Keratinocyte (primary cell): Measurements from ENCODE around the gene MKRN3. TPM values are rescaled to one million over a fixed set of nuclear protein-coding genes. Genes with fewer than 3 reads are reported as not detected.

Experiments
- DNase-seq: peaks from one replicate; pipeline ENCODE4 v3.0.0-alpha.2; 2011; ENCODE audit warnings: low read depth, missing footprints, low spot score
- FAIRE-seq: peaks from 2 replicates; lab custom pipeline; 2011; peaks lifted over from hg19 to GRCh38; lab: Jason Lieb, UNC
- H2AFZ ChIP-seq: 2 replicates; pipeline ENCODE4 v1.6.0; 2012; ENCODE audit warnings: low read length, control low read depth, inconsistent platforms; ENCODE audit not compliant: control insufficient read depth
- H3K27ac ChIP-seq: 2 replicates; pipeline ENCODE4 v1.5.1; 2011; ENCODE audit warnings: low read length; ENCODE audit not compliant: control insufficient read depth, insufficient read depth
- H3K27me3 ChIP-seq: 3 replicates; pipeline ENCODE4 v1.6.0; 2011; ENCODE audit warnings: low read length; ENCODE audit not compliant: control insufficient read depth, insufficient read depth; ENCODE audit errors: extremely low read depth
- H3K36me3 ChIP-seq, 2 experiments: 2 replicates in 1 of 2; 3 replicates in 1 of 2; pipeline ENCODE4 v1.5.1; 2011; ENCODE audit warnings: low read length in 2 of 2, mild to moderate bottlenecking in 1 of 2; ENCODE audit not compliant: control insufficient read depth in 2 of 2, insufficient read depth in 2 of 2; ENCODE audit errors: extremely low read depth in 1 of 2
- H3K4me1 ChIP-seq: 3 replicates; pipeline ENCODE4 v1.5.1; 2011; ENCODE audit warnings: low read length; ENCODE audit not compliant: control insufficient read depth, insufficient read depth; ENCODE audit errors: extremely low read depth
- H3K4me2 ChIP-seq: 3 replicates; pipeline ENCODE4 v1.6.0; 2011; ENCODE audit warnings: low read depth, low read length; ENCODE audit not compliant: control insufficient read depth, insufficient read depth; ENCODE audit errors: extremely low read depth
- H3K4me3 ChIP-seq, 3 experiments: fragments of 200-600 bp in 1 of 3; sonication (generic) in 1 of 3; 2 replicates in 2 of 3; 3 replicates in 1 of 3; pipeline ENCODE4 v1.5.1; 2011 to 2016; ENCODE audit warnings: low read length in 3 of 3, mild to moderate bottlenecking in 3 of 3, control low read depth in 2 of 3, inconsistent platforms in 1 of 3, low read depth in 1 of 3, mixed read lengths in 1 of 3, mixed run types in 1 of 3, moderate library complexity in 1 of 3; ENCODE audit not compliant: control insufficient read depth in 2 of 3, insufficient read depth in 2 of 3; ENCODE audit errors: extremely low read depth in 1 of 3
- H3K79me2 ChIP-seq: 2 replicates; pipeline ENCODE4 v1.6.0; 2012; ENCODE audit warnings: low read length; ENCODE audit not compliant: control insufficient read depth, insufficient read depth
- H3K9ac ChIP-seq: 3 replicates; pipeline ENCODE4 v1.6.0; 2011; ENCODE audit warnings: low read length; ENCODE audit not compliant: control insufficient read depth, insufficient read depth; ENCODE audit errors: extremely low read depth
- H3K9me1 ChIP-seq: 3 replicates; pipeline ENCODE4 v1.6.0; 2011; ENCODE audit warnings: low read length; ENCODE audit not compliant: control insufficient read depth, insufficient read depth; ENCODE audit errors: extremely low read depth
- H3K9me3 ChIP-seq: 2 replicates; pipeline ENCODE4 v1.5.1; 2012; ENCODE audit warnings: low read depth, low read length; ENCODE audit not compliant: control insufficient read depth
- H4K20me1 ChIP-seq: 3 replicates; pipeline ENCODE4 v1.6.0; 2011; ENCODE audit warnings: low read length; ENCODE audit not compliant: control insufficient read depth, insufficient read depth; ENCODE audit errors: extremely low read depth
- EZH2 ChIP-seq: IDR thresholded peaks from one replicate; pipeline ENCODE4 v1.6.1; 2012; ENCODE audit warnings: inconsistent platforms, mild to moderate bottlenecking, low read length, moderate library complexity
- dilution Hi-C: fragments of 300-500 bp; cut with MboI; formaldehyde crosslinking; loops from one replicate; pipeline ENCODE4 v1.7.0; 2020; ENCODE audit warnings: low sequenced_read_pairs; ENCODE audit not compliant: extremely low pct_ligation_motif_present
- polyA plus RNA-seq, 5 experiments: library from polyadenylated mRNA; depleted of rRNA in 3 of 5; stranded (reverse) in 3 of 5; stranded (forward) in 1 of 5; unstranded in 1 of 5; fragments of >200 nt; gene quantifications; 1 replicate in 1 of 5; 2 replicates in 3 of 5; 3 replicates in 1 of 5; pipeline versions ENCODE4 v1.2.1 to v1.2.3, GENCODE V29; 2011 to 2012; ENCODE audit warnings: missing spikeins in 2 of 5, low read depth in 1 of 5, low replicate concordance in 1 of 5
- TF ChIP-seq, protein P1 (sequence below), 3 experiments: IDR thresholded peaks in 1 of 3; conservative IDR thresholded peaks in 1 of 3; optimal IDR thresholded peaks in 1 of 3; 2 replicates in 2 of 3; 3 replicates in 1 of 3; pipeline versions ENCODE3 to v1.5.1; 2011; ENCODE audit warnings: low read length in 3 of 3, mild to moderate bottlenecking in 3 of 3, moderate library complexity in 2 of 3, control low read depth in 1 of 3, inconsistent platforms in 1 of 3; ENCODE audit not compliant: insufficient read depth in 2 of 3; ENCODE audit errors: extremely low read depth in 1 of 3

The MKRN3 gene
- polyA plus RNA-seq, 1 donor (not counting 4 experiments of a cell fraction or from before 2014, with no cell fraction given), result not detected

GRCh38 chr15:23532024-23532423, 33.5 kb upstream of the MKRN3 start:
- H3K79me2 ChIP-seq, result no peaks in the 10 kb centered on the region

GRCh38 chr15:23536659-23537058, 28.8 kb upstream of the MKRN3 start:
- no peak overlapping the region for H2AFZ ChIP-seq
- FAIRE-seq, result no peak
- no peaks in the 10 kb centered on the region for H3K9me3 ChIP-seq
- H3K4me3 ChIP-seq, result no peak overlapping the region
- no peaks in the 10 kb centered on the region for H3K9me1 ChIP-seq
- H3K9ac ChIP-seq, result no peak overlapping the region
- H3K27ac ChIP-seq, result no peak overlapping the region
- H3K27me3 ChIP-seq, result no peaks in the 10 kb centered on the region
- H3K79me2 ChIP-seq, result no peaks in the 10 kb centered on the region
- no peaks in the 10 kb centered on the region for H3K4me1 ChIP-seq
- dilution Hi-C loops, result no loop called here
- H4K20me1 ChIP-seq, result no peaks in the 10 kb centered on the region
- TF ChIP-seq, protein P1, sequence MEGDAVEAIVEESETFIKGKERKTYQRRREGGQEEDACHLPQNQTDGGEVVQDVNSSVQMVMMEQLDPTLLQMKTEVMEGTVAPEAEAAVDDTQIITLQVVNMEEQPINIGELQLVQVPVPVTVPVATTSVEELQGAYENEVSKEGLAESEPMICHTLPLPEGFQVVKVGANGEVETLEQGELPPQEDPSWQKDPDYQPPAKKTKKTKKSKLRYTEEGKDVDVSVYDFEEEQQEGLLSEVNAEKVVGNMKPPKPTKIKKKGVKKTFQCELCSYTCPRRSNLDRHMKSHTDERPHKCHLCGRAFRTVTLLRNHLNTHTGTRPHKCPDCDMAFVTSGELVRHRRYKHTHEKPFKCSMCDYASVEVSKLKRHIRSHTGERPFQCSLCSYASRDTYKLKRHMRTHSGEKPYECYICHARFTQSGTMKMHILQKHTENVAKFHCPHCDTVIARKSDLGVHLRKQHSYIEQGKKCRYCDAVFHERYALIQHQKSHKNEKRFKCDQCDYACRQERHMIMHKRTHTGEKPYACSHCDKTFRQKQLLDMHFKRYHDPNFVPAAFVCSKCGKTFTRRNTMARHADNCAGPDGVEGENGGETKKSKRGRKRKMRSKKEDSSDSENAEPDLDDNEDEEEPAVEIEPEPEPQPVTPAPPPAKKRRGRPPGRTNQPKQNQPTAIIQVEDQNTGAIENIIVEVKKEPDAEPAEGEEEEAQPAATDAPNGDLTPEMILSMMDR (optimal IDR thresholded peaks at IDR 0.05 in 1 of 3, IDR thresholded peaks at IDR 0.05 in 1 of 3, conservative IDR thresholded peaks at IDR 0.05 in 1 of 3; ENCODE audit: extremely low read depth in 1 of 3, insufficient read depth in 2 of 3, low read length in 3 of 3), result no peak
- TF ChIP-seq EZH2, result no peak
- DNase-seq, result no peak
- no peaks in the 10 kb centered on the region for H3K36me3 ChIP-seq
- no peak overlapping the region for H3K4me2 ChIP-seq

More at GRCh38 chr15:23532024-23532423, 33.5 kb upstream of the MKRN3 start:
- Histone ChIP-seq H3K9ac (no peak overlapping the region), H3K36me3 (no peaks in the 10 kb centered on the region), H3K27ac (no peak overlapping the region), H3K9me1 (no peaks in the 10 kb centered on the region), H3K4me2 (no peak overlapping the region), H3K9me3 (no peaks in the 10 kb centered on the region), H3K4me1 (no peaks in the 10 kb centered on the region), H2AFZ (no peak overlapping the region), H3K4me3 (no peak overlapping the region), H4K20me1 (no peaks in the 10 kb centered on the region), H3K27me3 (no peaks in the 10 kb centered on the region)
- TF ChIP-seq, protein P1 (optimal IDR thresholded peaks at IDR 0.05 in 1 of 3, IDR thresholded peaks at IDR 0.05 in 1 of 3, conservative IDR thresholded peaks at IDR 0.05 in 1 of 3; ENCODE audit: extremely low read depth in 1 of 3, insufficient read depth in 2 of 3, low read length in 3 of 3), result no peak
- TF ChIP-seq EZH2, result no peak
- FAIRE-seq (no peak), DNase-seq (no peak)
- dilution Hi-C loops, result no loop called here
